OCI-LY7 (cell line): ENCODE data around the gene MTERF4. TPM values are rescaled to one million over a fixed set of nuclear protein-coding genes. Genes with fewer than 3 reads are reported as not detected.

Experiments
- BruUV-seq: library from RNA; stranded (reverse); fragments of 400-500 nt; replicated peaks from 2 replicates; lab custom pipeline; 2021; lab: Mats Ljungman, UMichigan
- CTCF ChIA-PET: fragments of 300-600 bp; sonication (Branson Sonifier 250); formaldehyde crosslinking; loops from one replicate; lab custom pipeline; 2022; ENCODE audit warnings: antibody characterized with exemption; ENCODE audit not compliant: unreplicated experiment; lab: Charles Lee
- POLR2A ChIA-PET: fragments of 300-600 bp; sonication (Branson Sonifier 250); formaldehyde crosslinking; loops from one replicate; lab custom pipeline; 2022; ENCODE audit warnings: antibody characterized with exemption; lab: Charles Lee
- DNase-seq: peaks from one replicate; pipeline ENCODE4 v3.0.0-alpha.2; 2015; ENCODE audit warnings: low spot score
- H2AFZ ChIP-seq: fragments of 200-600 bp; sonication (generic), shearing (Covaris generic); 2 replicates; pipeline ENCODE4 v1.6.1; 2014; ENCODE audit warnings: mild to moderate bottlenecking, antibody characterized with exemption, low read length, moderate library complexity
- H3K27ac ChIP-seq: fragments of 200-600 bp; sonication (generic); 2 replicates; pipeline ENCODE4 v1.5.1; 2014; ENCODE audit warnings: mixed run types, low read depth, mild to moderate bottlenecking, moderate library complexity, low read length, inconsistent platforms; ENCODE audit not compliant: poor library complexity, severe bottlenecking
- H3K36me3 ChIP-seq: fragments of 200-600 bp; sonication (generic); 2 replicates; pipeline ENCODE4 v1.6.1; 2014; ENCODE audit warnings: mild to moderate bottlenecking, antibody characterized with exemption, low read length, moderate library complexity, mixed read lengths; ENCODE audit not compliant: insufficient read depth
- H3K4me1 ChIP-seq: fragments of 200-600 bp; sonication (generic); 2 replicates; pipeline ENCODE4 v1.5.1; 2014; ENCODE audit warnings: mild to moderate bottlenecking, low read length; ENCODE audit not compliant: insufficient read depth, poor library complexity, severe bottlenecking
- H3K4me2 ChIP-seq: fragments of 200-600 bp; sonication (generic); 2 replicates; pipeline ENCODE4 v1.6.1; 2014; ENCODE audit warnings: mild to moderate bottlenecking, low read length
- H3K4me3 ChIP-seq: fragments of 200-600 bp; sonication (generic); 2 replicates; pipeline ENCODE4 v1.5.1; 2014; ENCODE audit warnings: mild to moderate bottlenecking, low read depth, low read length; ENCODE audit not compliant: poor library complexity, severe bottlenecking
- H3K79me2 ChIP-seq: fragments of 200-600 bp; sonication (generic); 2 replicates; pipeline ENCODE4 v1.6.1; 2016; ENCODE audit warnings: low read depth, mild to moderate bottlenecking, low read length, moderate library complexity, mixed read lengths; ENCODE audit not compliant: insufficient read depth
- H3K9me2 ChIP-seq: fragments of 200-600 bp; sonication (generic); 2 replicates; pipeline ENCODE4 v1.6.1; 2016; ENCODE audit warnings: mild to moderate bottlenecking, low read length, mixed read lengths; ENCODE audit not compliant: insufficient read depth
- H3K9me3 ChIP-seq: fragments of 200-600 bp; sonication (generic); 2 replicates; pipeline ENCODE4 v1.6.1; 2014; ENCODE audit warnings: mild to moderate bottlenecking, mixed run types, low read length, mixed read lengths
- H4K20me1 ChIP-seq: fragments of 200-600 bp; sonication (generic); 2 replicates; pipeline ENCODE4 v1.6.1; 2014; ENCODE audit warnings: mild to moderate bottlenecking, antibody characterized with exemption, low read length, moderate library complexity, mixed read lengths; ENCODE audit not compliant: insufficient read depth
- EZH2phosphoT487 ChIP-seq: fragments of 200-600 bp; sonication (generic); IDR thresholded peaks from 2 replicates; pipeline ENCODE4 v1.6.1; 2018; ENCODE audit warnings: low read depth, borderline replicate concordance, mild to moderate bottlenecking, mixed run types, antibody characterized with exemption, low read length, moderate library complexity, mixed read lengths
- intact Hi-C: fragments of 100-400 bp; cut with micrococcal nuclease; formaldehyde crosslinking; loops from one replicate; pipeline ENCODE4 v1.10.0; 2022; ENCODE audit not compliant: unreplicated experiment
- total RNA-seq, 2 experiments: library from RNA; depleted of rRNA in 1 of 2; stranded (reverse); fragments of >200 nt in 1 of 2; shearing (Covaris generic) in 1 of 2; gene quantifications; 2 replicates each; pipeline ENCODE4 v1.2.3, GENCODE V29; 2014 to 2022
- TF ChIP-seq, protein P1 (sequence below): fragments of 200-600 bp; sonication (generic); conservative IDR thresholded peaks from 2 replicates; pipeline ENCODE4 v1.5.1; 2014; ENCODE audit warnings: mild to moderate bottlenecking, antibody characterized with exemption, low read length, moderate library complexity, mixed read lengths

The MTERF4 gene
- total RNA-seq, 2 experiments from 2014 or later: 48.2 to 58.9 TPM

DNA sequence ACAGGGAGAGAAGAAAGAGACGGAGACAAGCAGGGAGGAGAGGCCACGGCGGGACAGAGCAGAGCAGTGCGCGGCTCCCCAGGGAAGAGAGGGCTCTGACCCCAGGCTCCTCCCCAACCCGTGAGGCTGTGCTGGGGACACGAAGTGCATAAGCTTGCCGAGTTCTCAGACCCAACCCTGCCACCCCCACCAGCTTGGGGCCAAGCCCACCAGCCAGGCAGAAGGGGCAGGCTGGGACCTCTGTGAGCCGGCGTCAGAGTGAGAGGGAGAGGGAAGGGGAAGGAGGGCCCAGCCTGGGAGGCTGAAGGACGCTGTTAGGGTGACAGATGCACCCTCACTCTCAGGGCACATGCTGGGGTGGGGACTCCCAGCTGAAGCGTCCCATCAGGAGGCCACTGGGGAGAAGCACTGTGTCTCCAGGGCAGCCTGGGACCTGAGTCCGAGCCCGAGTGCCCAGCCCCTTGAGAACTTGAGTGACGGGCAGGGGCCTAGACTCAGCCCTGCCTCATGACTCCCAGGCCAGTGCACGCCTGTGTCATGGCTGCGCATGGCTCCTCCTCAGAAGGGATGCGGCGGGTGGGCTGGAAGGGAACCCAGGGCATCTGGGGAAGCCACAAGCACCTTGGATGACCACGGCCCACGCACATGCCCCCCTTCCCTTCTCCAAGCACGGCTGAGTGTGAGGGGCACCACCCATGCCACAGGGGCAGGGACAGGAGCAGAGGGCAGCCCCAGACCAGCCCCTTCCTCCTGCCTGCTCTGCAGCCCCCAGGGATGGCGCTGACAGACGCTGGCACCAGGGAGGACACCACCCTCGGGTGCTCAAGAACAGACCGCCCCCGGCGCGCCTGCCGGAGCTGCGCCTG is 31.0 kb downstream of the MTERF4 start:
- no peaks in the 10 kb centered on the region for H3K9me2 ChIP-seq
- BruUV-seq: no TSS peak
- H3K4me3 ChIP-seq: no peak overlapping the region
- H3K4me1 ChIP-seq: no peaks in the 10 kb centered on the region
- DNase-seq: no peak
- intact Hi-C loops: no loop called here
- H2AFZ ChIP-seq: no peak overlapping the region
- ChIA-PET CTCF (no interaction called here), POLR2A (no interaction called here)
- TF ChIP-seq EZH2phosphoT487: no peak
- TF ChIP-seq, protein P1, sequence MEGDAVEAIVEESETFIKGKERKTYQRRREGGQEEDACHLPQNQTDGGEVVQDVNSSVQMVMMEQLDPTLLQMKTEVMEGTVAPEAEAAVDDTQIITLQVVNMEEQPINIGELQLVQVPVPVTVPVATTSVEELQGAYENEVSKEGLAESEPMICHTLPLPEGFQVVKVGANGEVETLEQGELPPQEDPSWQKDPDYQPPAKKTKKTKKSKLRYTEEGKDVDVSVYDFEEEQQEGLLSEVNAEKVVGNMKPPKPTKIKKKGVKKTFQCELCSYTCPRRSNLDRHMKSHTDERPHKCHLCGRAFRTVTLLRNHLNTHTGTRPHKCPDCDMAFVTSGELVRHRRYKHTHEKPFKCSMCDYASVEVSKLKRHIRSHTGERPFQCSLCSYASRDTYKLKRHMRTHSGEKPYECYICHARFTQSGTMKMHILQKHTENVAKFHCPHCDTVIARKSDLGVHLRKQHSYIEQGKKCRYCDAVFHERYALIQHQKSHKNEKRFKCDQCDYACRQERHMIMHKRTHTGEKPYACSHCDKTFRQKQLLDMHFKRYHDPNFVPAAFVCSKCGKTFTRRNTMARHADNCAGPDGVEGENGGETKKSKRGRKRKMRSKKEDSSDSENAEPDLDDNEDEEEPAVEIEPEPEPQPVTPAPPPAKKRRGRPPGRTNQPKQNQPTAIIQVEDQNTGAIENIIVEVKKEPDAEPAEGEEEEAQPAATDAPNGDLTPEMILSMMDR: no peak
- H3K9me3 ChIP-seq: no peaks in the 10 kb centered on the region
- H3K4me2 ChIP-seq: no peak overlapping the region
- no peaks in the 10 kb centered on the region for H3K36me3 ChIP-seq
- no peak overlapping the region for H3K27ac ChIP-seq
- no peaks in the 10 kb centered on the region; the same call in 1 of the 2 replicates for H4K20me1 ChIP-seq
- H3K79me2 ChIP-seq: no peaks in the 10 kb centered on the region

DNA sequence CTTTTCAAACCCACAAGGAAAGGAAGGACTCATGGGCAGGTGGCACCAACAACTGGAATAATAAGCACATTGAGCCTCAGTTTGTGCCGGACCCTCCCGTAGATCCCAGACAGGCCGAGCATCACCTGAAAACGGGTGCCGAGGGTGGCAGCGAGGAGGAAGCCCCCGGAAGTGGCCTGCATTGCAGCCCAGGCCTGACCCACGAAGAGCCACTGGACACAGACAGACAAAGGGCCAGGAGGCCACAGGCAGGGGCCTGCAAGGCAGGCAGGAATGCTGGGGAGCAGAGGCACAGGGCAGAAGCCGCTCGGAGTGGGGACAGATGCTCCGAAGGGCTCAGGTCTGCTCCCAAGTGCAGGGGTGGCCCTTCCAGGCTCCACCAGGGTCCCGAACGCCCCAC is 31.7 kb downstream of the MTERF4 start:
- Histone ChIP-seq H3K27ac (no peak overlapping the region), H3K79me2 (no peaks in the 10 kb centered on the region), H3K4me2 (no peak overlapping the region), H3K36me3 (no peaks in the 10 kb centered on the region), H2AFZ (no peak overlapping the region), H3K9me3 (no peaks in the 10 kb centered on the region), H3K9me2 (no peaks in the 10 kb centered on the region), H3K4me1 (no peaks in the 10 kb centered on the region), H3K4me3 (no peak overlapping the region), H4K20me1 (no peaks in the 10 kb centered on the region; the same call in 1 of the 2 replicates)
- CTCF ChIA-PET: no interaction called here
- TF ChIP-seq EZH2phosphoT487: no peak
- TF ChIP-seq, protein P1: no peak
- no peak for DNase-seq
- POLR2A ChIA-PET: no interaction called here
- no TSS peak for BruUV-seq
- intact Hi-C loops: no loop called here

DNA sequence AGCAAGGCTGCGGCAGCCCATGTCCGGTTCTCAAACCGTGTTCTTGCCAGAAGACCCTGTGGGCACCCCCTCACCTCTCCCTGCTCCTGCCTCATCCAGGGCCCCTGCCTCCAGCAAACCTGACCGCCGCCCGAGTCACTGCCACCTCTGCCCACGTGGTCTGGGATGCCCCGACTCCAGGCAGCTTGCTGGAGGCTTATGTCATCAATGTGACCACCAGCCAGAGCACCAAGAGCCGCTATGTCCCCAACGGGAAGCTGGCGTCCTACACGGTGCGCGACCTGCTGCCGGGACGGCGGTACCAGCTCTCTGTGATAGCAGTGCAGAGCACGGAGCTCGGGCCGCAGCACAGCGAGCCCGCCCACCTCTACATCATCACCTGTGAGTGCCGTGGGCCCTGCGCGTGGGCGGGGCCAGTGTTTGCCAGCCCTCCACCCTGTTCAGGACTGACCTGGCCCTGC is 32.2 kb downstream of the MTERF4 start:
- DNase-seq: no peak
- no TSS peak for BruUV-seq
- intact Hi-C loops: no loop called here
- no peaks in the 10 kb centered on the region; the same call in 1 of the 2 replicates for H4K20me1 ChIP-seq
- H3K4me2 ChIP-seq: no peak overlapping the region
- no peak overlapping the region for H2AFZ ChIP-seq
- TF ChIP-seq, protein P1: no peak
- no peak for TF ChIP-seq EZH2phosphoT487
- POLR2A ChIA-PET: no interaction called here
- H3K4me3 ChIP-seq: no peak overlapping the region
- no peak overlapping the region for H3K27ac ChIP-seq
- no peaks in the 10 kb centered on the region for H3K36me3 ChIP-seq
- CTCF ChIA-PET: no interaction called here
- H3K9me3 ChIP-seq: no peaks in the 10 kb centered on the region
- no peaks in the 10 kb centered on the region for H3K79me2 ChIP-seq
- H3K4me1 ChIP-seq: no peaks in the 10 kb centered on the region
- no peaks in the 10 kb centered on the region for H3K9me2 ChIP-seq
